Measurements from ENCODE around the gene ANO8.
A peak's percentile ranks its signal among the peaks of the same experiment; 100 is the strongest.

Gene ANO8

DNA sequence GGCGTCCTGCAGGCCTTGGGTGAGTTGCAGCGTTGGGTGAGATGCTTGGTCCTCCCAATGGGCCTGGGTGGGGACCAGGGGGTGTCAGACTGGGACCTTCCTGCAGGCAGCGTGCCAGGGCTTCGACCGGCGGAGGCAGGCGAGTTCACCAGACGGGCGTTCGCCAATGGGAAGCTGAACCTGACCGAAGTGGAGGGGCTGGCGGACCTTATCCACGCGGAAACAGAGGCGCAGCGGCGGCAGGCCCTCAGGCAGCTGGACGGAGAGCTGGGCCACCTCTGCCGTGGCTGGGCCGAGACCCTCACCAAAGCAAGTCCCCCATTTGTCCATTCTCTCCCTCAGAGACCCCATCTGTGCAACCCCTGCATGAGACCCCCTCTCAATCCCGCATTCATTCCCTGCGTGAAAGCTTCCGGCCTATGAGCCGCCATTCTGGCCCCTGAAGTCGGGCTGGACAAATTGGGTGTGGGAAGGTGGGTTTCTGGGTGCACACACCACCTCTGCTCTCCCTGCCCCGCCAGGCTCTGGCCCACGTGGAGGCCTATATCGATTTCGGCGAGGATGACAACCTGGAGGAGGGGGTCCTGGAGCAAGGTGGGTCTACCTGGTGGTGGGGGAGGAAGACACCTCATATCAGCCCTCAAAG is 3.9 kb upstream of the ANO8 start:
- Histone ChIP-seq H3K4me3 (peak overlapping the region; percentile 65 to 83), H3K4me1 (peaks cover 0 to 37% (median 29%) of the 10 kb centered on the region in 4 donors), H3K36me3 (peaks cover 0 to 24% (median 10%) of the 10 kb centered on the region in 3 donors), H3K27ac (no peak overlapping the region), H3K27me3 (no peaks in the 10 kb centered on the region), H3K9me3 (no peaks in the 10 kb centered on the region)
- TF ChIP-seq, protein P1, sequence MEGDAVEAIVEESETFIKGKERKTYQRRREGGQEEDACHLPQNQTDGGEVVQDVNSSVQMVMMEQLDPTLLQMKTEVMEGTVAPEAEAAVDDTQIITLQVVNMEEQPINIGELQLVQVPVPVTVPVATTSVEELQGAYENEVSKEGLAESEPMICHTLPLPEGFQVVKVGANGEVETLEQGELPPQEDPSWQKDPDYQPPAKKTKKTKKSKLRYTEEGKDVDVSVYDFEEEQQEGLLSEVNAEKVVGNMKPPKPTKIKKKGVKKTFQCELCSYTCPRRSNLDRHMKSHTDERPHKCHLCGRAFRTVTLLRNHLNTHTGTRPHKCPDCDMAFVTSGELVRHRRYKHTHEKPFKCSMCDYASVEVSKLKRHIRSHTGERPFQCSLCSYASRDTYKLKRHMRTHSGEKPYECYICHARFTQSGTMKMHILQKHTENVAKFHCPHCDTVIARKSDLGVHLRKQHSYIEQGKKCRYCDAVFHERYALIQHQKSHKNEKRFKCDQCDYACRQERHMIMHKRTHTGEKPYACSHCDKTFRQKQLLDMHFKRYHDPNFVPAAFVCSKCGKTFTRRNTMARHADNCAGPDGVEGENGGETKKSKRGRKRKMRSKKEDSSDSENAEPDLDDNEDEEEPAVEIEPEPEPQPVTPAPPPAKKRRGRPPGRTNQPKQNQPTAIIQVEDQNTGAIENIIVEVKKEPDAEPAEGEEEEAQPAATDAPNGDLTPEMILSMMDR (IDR thresholded peaks at IDR 0.05): no peak
- intact Hi-C loops (cut with DNase I; ENCODE audit: low total_unique reads): no loop called here
- DNase-seq: no peak

DNA sequence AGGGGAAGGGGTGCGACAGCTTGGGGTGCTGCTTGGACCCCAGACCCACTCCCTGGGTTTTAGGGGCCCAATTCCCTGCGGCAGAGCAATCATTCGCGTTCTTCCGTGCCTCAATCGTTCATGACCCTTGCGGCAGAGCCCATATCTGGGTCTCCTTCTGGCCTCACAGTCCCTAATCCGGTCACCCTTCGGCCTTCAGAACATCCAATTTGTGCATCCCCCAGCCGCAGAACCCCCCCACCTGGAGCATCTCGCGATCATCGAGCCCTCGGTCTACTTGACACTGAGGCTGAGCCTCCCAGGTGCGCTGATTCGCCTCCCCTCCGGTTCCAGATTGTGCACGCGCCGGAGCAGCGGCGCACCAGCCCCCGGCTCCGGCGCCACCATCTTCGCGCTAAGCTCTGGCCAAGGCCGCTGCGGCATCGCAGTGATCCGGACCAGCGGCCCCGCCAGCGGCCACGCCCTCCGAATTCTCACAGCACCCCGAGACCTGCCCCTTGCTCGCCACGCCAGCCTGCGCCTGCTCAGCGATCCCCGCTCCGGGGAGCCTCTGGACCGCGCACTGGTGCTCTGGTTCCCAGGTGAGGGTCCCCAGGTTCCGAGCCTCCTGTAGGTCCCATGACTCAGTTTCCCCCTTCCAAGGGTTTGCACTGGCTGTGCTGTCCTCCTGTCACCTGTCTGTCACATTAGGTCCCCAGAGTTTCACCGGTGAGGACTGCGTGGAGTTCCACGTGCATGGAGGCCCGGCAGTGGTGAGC is 3.2 kb upstream of the ANO8 start:
- Histone ChIP-seq H3K27me3 (no peaks in the 10 kb centered on the region), H3K9me3 (no peaks in the 10 kb centered on the region), H3K27ac (peak overlapping the region; percentile 88), H3K4me1 (peaks cover 0 to 44% (median 33%) of the 10 kb centered on the region in 4 donors), H3K36me3 (peaks cover 0 to 24% (median 10%) of the 10 kb centered on the region in 3 donors), H3K4me3 (peak overlapping the region; percentile 65 to 83)
- DNase-seq: no peak
- TF ChIP-seq, protein P1 (IDR thresholded peaks at IDR 0.05): no peak
- intact Hi-C loops (cut with DNase I; ENCODE audit: low total_unique reads): no loop called here

DNA sequence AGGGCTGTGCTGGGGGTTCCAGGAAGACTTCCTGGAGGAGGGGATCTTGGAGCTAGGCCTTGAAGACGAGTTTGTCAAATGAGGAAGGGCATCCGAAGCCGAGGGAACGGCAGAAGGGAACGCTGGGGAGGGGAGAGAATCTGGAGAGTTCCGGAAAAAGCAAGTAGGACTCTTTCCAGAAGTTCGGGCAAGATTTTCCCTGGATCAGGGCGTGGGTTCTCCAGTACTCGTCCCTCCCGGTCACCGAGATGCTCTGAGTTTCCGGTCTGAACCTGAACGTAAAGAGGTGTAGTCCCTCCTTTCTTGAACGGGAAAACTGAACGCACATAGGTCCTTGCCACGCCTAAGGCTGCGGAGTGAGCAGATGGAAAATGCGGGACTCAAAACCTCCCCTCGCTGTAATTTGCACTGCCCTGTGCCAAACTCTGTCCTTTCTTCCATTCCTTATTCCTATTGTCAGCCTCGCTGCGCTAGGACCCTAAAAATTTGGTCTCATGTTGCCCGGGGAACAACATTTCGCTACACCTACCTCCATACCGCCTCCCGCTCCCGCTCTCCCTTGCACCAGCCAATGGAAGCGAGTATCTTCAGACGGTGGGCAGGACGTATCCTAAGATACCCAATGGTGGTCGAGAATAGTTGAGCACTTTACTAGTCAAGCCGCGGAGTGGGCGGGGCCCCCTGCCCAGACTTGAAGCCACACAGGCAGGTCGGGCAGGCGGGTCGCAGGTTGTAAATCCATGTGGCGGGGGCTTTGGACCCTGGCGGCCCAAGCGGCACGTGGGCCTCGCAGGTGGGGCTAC is 2.4 kb upstream of the ANO8 start, which contains the start of gene GTPBP3:
GTPBP3 (plus strand) TSS at position 682 of the 803 bp plus-strand sequence; CDS start at position 741, 59 bp downstream.
- Histone ChIP-seq H3K36me3 (peaks cover 0 to 21% (median 10%) of the 10 kb centered on the region in 3 donors), H3K4me1 (peaks cover 0 to 46% (median 33%) of the 10 kb centered on the region in 4 donors), H3K27ac (peak within 1 kb of the TSS; percentile 88), H3K4me3 (peak within 1 kb of the TSS; percentile 65 to 83), H3K9me3 (no peaks in the 10 kb centered on the region), H3K27me3 (no peaks in the 10 kb centered on the region)
- peak; percentile 98 to 99 for DNase-seq
- intact Hi-C loops (cut with DNase I; ENCODE audit: low total_unique reads): no loop called here
- TF ChIP-seq, protein P1 (IDR thresholded peaks at IDR 0.05): no peak

DNA sequence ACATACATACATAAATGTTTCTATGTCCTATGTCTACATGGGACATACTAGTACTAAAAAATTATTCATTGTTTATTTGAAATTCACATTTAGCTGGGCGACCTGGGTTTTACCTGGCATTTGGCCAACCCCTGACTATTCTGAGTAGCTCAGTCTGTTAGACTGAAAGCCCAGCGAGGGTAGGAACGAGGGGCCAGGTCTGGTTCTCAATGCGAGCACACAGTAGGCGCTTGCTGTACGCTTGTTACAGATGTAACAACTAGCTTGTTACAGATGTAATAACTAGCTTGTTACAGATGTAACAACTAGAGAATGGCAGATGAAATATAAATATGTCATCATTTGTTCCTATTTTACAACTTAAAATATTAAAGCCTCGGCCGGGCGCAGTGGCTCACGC is 920 bp upstream of the ANO8 start:
- TF ChIP-seq, protein P1 (IDR thresholded peaks at IDR 0.05): no peak
- Histone ChIP-seq H3K27me3 (no peaks in the 10 kb centered on the region), H3K9me3 (no peaks in the 10 kb centered on the region), H3K36me3 (peaks cover 0 to 9% (median 2%) of the 10 kb centered on the region in 3 donors), H3K4me1 (peaks cover 0 to 46% (median 33%) of the 10 kb centered on the region in 4 donors), H3K4me3 (peak overlapping the region in 1 of 2 donors; percentile 65), H3K27ac (peak overlapping the region in 1 of 2 donors; percentile 88)
- no peak for DNase-seq
- intact Hi-C loops (cut with DNase I; ENCODE audit: low total_unique reads): no loop called here

DNA sequence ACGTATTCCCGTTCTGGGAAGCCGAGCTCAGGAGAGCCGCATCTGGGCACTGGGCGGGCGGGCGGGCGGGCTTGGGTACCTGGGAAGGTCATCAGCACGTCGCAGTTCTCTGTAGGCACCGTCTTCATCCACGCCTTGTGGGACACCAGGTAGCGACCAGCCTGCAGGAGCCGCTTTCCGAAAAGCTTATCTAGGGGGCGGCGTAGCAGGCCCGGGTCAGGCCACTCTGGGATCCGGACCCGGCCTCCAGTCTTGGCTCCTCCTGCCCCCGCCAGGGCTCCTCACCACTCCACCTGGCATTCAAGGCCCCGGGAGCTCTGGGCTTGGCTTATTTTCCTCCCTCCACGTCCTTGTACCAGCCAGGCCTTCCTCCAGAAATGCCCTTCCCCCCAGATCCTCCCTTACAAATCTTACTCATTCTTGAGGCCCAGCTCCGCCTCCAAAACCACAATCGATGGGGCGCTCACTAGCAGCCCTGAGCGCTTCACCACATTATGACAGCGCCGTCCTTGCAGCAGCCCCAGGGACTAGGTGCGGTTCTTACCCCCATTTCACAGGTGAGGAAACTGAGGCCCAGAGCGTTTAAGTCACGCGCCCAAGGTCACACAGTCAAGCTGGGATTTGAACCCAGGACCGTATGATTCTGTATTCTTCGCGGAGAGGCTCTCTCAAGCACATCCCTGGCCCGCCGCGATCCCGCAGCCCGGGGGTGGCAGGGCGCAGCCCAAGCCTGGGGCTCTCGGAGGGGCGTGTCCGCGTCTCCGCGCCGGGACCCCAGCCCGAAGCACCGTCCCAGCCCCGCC is 843 bp downstream of the ANO8 start:
- peaks cover 0 to 8% (median 0%) of the 10 kb centered on the region in 3 donors for H3K36me3 ChIP-seq
- peak overlapping the region; percentile 68 to 70 for H3K27ac ChIP-seq
- intact Hi-C loops (cut with DNase I; ENCODE audit: low total_unique reads): no loop called here
- no peaks in the 10 kb centered on the region for H3K27me3 ChIP-seq
- DNase-seq: no peak
- peaks cover 0 to 53% (median 34%) of the 10 kb centered on the region in 4 donors for H3K4me1 ChIP-seq
- TF ChIP-seq, protein P1 (IDR thresholded peaks at IDR 0.05): no peak
- no peaks in the 10 kb centered on the region for H3K9me3 ChIP-seq
- H3K4me3 ChIP-seq: peak overlapping the region; percentile 69 to 87

Data from tibial artery (tissue), 4 donors.